Middle frontal gyrus (tissue), 1 donor: ENCODE measurements around the gene CDH13.

Source experiments
- DNase-seq: peaks from one replicate; pipeline ENCODE4 v3.0.0-alpha.2; 2015; ENCODE audit warnings: low spot score; ENCODE audit errors: extremely low spot score

CDH13 gene

GRCh38 chr16:83397601-83398291, 771.0 kb downstream of the CDH13 start:
- no peak for DNase-seq

GRCh38 chr16:83400234-83400633, 773.5 kb downstream of the CDH13 start:
- no peak for DNase-seq

- no peak for DNase-seq
Measured at GRCh38 chr16:83402160-83402814, 775.5 kb downstream of the CDH13 start.

GRCh38 chr16:83402967-83403366, 776.2 kb downstream of the CDH13 start:
- no peak for DNase-seq

- DNase-seq, result no peak
Measured at GRCh38 chr16:83403761-83404160, 777.0 kb downstream of the CDH13 start.

- DNase-seq, result no peak
Measured at GRCh38 chr16:83404261-83404660, 777.5 kb downstream of the CDH13 start.

GRCh38 chr16:83407928-83408327, 781.2 kb downstream of the CDH13 start:
- DNase-seq, result no peak

GRCh38 chr16:83409347-83409746, 782.6 kb downstream of the CDH13 start:
- no peak for DNase-seq

GRCh38 chr16:83418565-83418964, 791.8 kb downstream of the CDH13 start:
- DNase-seq, result no peak

GRCh38 chr16:83420206-83420760, 793.5 kb downstream of the CDH13 start:
- DNase-seq, result no peak

GRCh38 chr16:83433201-83433600, 806.4 kb downstream of the CDH13 start:
- no peak for DNase-seq

GRCh38 chr16:83437036-83437435, 810.3 kb downstream of the CDH13 start:
- no peak for DNase-seq

- DNase-seq, result no peak
Measured at GRCh38 chr16:83438326-83438725, 811.6 kb downstream of the CDH13 start.

- DNase-seq, result no peak
Measured at GRCh38 chr16:83439412-83439811, 812.6 kb downstream of the CDH13 start.

- DNase-seq, result no peak
Measured at GRCh38 chr16:83441517-83441916, 814.7 kb downstream of the CDH13 start.

GRCh38 chr16:83443972-83444371, 817.2 kb downstream of the CDH13 start:
- DNase-seq, result no peak

GRCh38 chr16:83447560-83447959, 820.8 kb downstream of the CDH13 start:
- no peak for DNase-seq

GRCh38 chr16:83449861-83450260, 823.1 kb downstream of the CDH13 start:
- DNase-seq, result no peak

- no peak for DNase-seq
Measured at GRCh38 chr16:83453977-83454376, 827.2 kb downstream of the CDH13 start.

GRCh38 chr16:83455716-83456115, 828.9 kb downstream of the CDH13 start:
- DNase-seq, result no peak

GRCh38 chr16:83456934-83457333, 830.2 kb downstream of the CDH13 start:
- no peak for DNase-seq

- no peak for DNase-seq
Measured at GRCh38 chr16:83458612-83459011, 831.8 kb downstream of the CDH13 start.

GRCh38 chr16:83464991-83465390, 838.2 kb downstream of the CDH13 start:
- DNase-seq, result no peak
